Transverse colon (tissue), 4 donors: ENCODE results near the gene SFTPB. TPM values are rescaled to one million over a fixed set of nuclear protein-coding genes. Genes with fewer than 3 reads are reported as not detected.

Experiments used
- DNase-seq: peaks from one replicate; pipeline ENCODE4 v3.0.0-alpha.2; 2019
- H3K27ac ChIP-seq, 4 donors: fragments of 200-600 bp; sonication (generic); 2 replicates each; pipeline ENCODE4 v1.5.1; 2016 to 2018; ENCODE audit warnings: inconsistent platforms in 4 of 4
- H3K27me3 ChIP-seq: fragments of 200-600 bp; sonication (generic); 2 replicates; pipeline ENCODE4 v1.5.1; 2017; ENCODE audit warnings: inconsistent platforms
- H3K36me3 ChIP-seq, 4 donors: fragments of 200-600 bp; sonication (generic); 2 replicates each; pipeline ENCODE4 v1.5.1; 2017 to 2019; ENCODE audit warnings: inconsistent platforms in 4 of 4
- H3K4me1 ChIP-seq, 4 donors: fragments of 200-600 bp; sonication (generic); 2 replicates each; pipeline ENCODE4 v1.5.1; 2017 to 2020; ENCODE audit warnings: inconsistent platforms in 4 of 4
- H3K4me3 ChIP-seq, 4 donors: fragments of 200-600 bp; sonication (generic); 1 replicate in 1 of 4; 2 replicates in 3 of 4; pipeline versions ENCODE4 v1.5.1 to v1.6.1; 2017 to 2019; ENCODE audit warnings: inconsistent platforms in 4 of 4
- H3K9me3 ChIP-seq, 2 donors: fragments of 200-600 bp; sonication (generic); 2 replicates each; pipeline ENCODE4 v1.5.1; 2017 to 2019; ENCODE audit warnings: inconsistent platforms in 2 of 2
- EP300 ChIP-seq: sonication (generic); formaldehyde crosslinking; IDR thresholded peaks from one replicate; pipeline ENCODE4 v1.6.1; 2017; ENCODE audit warnings: antibody characterized with exemption, low read depth
- POLR2A ChIP-seq: fragments of 450-650 bp; IDR thresholded peaks from one replicate; pipeline ENCODE4 v1.6.1; 2016; ENCODE audit warnings: antibody characterized with exemption, mild to moderate bottlenecking, moderate library complexity
- POLR2AphosphoS5 ChIP-seq, 3 donors: sonication (generic); formaldehyde crosslinking; IDR thresholded peaks; one replicate each; pipeline ENCODE4 v1.6.1; 2016; ENCODE audit warnings: antibody characterized with exemption in 3 of 3
- WGBS, 2 donors: methylation state at CpG; one replicate each; pipeline ENCODE4 v1.1.5; 2018; ENCODE audit warnings: low coverage in 1 of 2; 5-methylcytosine and 5-hydroxymethylcytosine counted together
- in situ Hi-C, 4 donors: fragments of 200-750 bp; cut with MboI; loops; one replicate each; pipeline versions ENCODE4 v1.15.0 to v1.15.1; 2017; ENCODE audit warnings: low sequenced_read_pairs in 3 of 4, low pct_ligation_motif_present in 1 of 4, low pct_unique_long_range_greater_than_20kb in 1 of 4
- intact Hi-C: fragments of 100-400 bp; cut with DNase I; formaldehyde crosslinking; loops from one replicate; pipeline ENCODE4 v1.15.1; 2023; ENCODE audit warnings: low total_unique reads
- total RNA-seq, 4 donors: library from RNA; depleted of rRNA; stranded (reverse); fragments of >200 nt; gene quantifications; one replicate each; pipeline ENCODE4 v1.1.0, GENCODE V29; 2016
- TF ChIP-seq, protein P1 (sequence below), 5 experiments: fragments of 200-600 bp in 3 of 5; fragments of 450-650 bp in 2 of 5; sonication (generic) in 3 of 5; IDR thresholded peaks; 1 replicate in 2 of 5; 2 replicates in 3 of 5; pipeline ENCODE4 v1.5.1; 2016 to 2017; ENCODE audit warnings: antibody characterized with exemption in 5 of 5, inconsistent platforms in 3 of 5, mild to moderate bottlenecking in 2 of 5, moderate library complexity in 1 of 5

SFTPB gene
- total RNA-seq, 4 donors from 2014 or later = not detected

DNA sequence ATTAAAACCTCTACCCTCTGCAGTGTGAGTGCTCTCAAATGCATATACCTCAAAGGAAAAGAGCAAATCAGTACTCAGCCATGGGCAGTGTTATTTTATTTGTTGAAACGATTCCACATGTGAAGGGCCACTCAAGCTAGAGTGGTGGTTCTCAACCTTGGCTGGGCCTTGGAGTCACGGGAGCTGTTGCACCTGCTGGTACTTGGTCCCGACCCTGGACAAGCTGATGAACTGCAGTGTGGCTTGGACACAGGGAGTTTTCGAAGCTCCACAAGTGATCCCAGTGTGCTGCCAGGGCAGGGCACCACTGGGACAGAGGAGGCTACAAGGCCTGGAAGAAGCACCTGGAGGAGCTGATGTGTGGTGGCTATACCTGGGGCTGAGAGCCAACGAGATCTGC lies 45.8 kb upstream of the SFTPB start:
- Histone ChIP-seq H3K36me3 (no peaks in the 10 kb centered on the region), H3K9me3 (no peaks in the 10 kb centered on the region), H3K27me3 (no peaks in the 10 kb centered on the region), H3K4me1 (peaks cover 0 to 32% (median 11%) of the 10 kb centered on the region in 4 donors), H3K4me3 (no peak overlapping the region), H3K27ac (peak overlapping the region in 2 of 4 donors; percentile 19 to 41)
- DNase-seq = no peak
- 76% methylated on average over 5 of the region's 5 CpGs; no CpG with 5 or more reads in 1 of the 2 donors for WGBS, 2 donors
- TF ChIP-seq POLR2A (no peak), EP300 (no peak), POLR2AphosphoS5 (IDR thresholded peaks at IDR 0.05) (no peak)
- TF ChIP-seq, protein P1, sequence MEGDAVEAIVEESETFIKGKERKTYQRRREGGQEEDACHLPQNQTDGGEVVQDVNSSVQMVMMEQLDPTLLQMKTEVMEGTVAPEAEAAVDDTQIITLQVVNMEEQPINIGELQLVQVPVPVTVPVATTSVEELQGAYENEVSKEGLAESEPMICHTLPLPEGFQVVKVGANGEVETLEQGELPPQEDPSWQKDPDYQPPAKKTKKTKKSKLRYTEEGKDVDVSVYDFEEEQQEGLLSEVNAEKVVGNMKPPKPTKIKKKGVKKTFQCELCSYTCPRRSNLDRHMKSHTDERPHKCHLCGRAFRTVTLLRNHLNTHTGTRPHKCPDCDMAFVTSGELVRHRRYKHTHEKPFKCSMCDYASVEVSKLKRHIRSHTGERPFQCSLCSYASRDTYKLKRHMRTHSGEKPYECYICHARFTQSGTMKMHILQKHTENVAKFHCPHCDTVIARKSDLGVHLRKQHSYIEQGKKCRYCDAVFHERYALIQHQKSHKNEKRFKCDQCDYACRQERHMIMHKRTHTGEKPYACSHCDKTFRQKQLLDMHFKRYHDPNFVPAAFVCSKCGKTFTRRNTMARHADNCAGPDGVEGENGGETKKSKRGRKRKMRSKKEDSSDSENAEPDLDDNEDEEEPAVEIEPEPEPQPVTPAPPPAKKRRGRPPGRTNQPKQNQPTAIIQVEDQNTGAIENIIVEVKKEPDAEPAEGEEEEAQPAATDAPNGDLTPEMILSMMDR (IDR thresholded peaks at IDR 0.05) = no peak
- intact Hi-C loops (loop anchor here (10.0 kb wide), 1 partner anchor 69 kb away; no protein-coding TSS in a partner anchor), in situ Hi-C loops (no loop called here)

DNA sequence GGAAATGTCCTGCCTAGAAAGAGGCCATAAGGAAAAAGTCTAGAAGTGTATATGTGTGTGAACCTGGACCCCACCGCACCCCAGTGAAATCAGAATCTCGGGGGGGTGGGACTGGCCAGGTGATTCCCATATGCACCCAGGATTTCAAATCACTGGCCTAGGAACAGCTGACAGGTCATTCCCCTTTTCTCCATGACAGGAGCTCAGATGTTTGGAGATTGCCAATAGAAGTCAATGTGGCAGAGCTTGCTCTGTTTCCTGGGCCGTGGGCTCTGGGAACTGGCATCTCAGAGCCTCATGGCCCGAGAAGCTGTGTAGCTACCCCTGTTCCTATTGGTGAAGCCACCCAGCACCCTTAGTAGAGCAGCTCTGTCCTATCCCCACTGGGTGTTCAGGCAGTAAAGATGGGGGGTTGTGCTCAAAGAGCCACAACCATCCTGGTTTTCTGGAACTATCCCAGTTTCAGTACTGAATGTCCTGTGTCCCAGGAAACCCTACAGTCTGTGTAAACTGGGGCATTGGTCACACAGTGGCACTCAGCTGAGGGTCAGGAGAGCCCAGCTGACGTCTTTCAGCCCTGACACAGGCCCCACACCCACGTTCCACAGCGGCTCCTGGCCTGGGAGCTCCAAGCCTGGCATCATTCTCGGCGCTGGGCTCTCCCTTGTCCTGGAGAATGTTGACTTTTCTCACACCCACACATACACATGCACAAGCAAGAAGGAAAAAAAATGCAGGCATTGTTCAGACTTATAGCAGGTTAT lies 45.0 kb upstream of the SFTPB start:
- peak; percentile 13 for TF ChIP-seq EP300
- TF ChIP-seq, protein P1 (IDR thresholded peaks at IDR 0.05) = no peak
- TF ChIP-seq POLR2A = no peak
- TF ChIP-seq POLR2AphosphoS5 (IDR thresholded peaks at IDR 0.05) = peak in 1 of 3 donors; percentile 27
- intact Hi-C loops = loop anchor here (10.0 kb wide), 1 partner anchor 68 kb away; no protein-coding TSS in a partner anchor
- no peak overlapping the region for H3K4me3 ChIP-seq
- DNase-seq = peak; percentile 54
- H3K27me3 ChIP-seq = no peaks in the 10 kb centered on the region
- in situ Hi-C loops = no loop called here
- H3K4me1 ChIP-seq = peaks cover 0 to 39% (median 11%) of the 10 kb centered on the region in 4 donors
- peak overlapping the region; percentile 19 to 63 (median 45) for H3K27ac ChIP-seq
- WGBS, 2 donors = 65 to 80% methylated on average over 2 to 9 of the region's 9 CpGs
- H3K36me3 ChIP-seq = no peaks in the 10 kb centered on the region
- H3K9me3 ChIP-seq = no peaks in the 10 kb centered on the region

DNA sequence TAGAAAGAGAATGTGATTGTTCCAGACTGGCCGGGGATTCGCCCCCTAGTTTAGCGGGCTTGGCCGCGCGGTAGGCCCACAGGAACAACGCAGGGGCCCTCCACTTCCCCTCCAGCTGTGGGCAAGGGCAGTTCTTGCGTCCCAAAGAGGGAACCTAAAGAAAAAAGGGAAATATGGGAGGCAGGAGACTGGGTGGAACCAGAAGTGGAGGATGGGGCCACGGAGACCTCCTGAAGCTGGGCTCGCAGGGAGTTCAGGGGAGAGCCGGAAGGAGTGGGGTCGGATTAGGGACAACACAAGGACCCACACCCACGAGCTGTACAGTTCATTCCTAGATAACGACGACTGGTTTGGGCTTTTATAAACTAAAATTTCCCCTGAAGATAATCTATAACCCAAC lies 44.3 kb upstream of the SFTPB start:
- intact Hi-C loops = loop anchor here (10.0 kb wide), 1 partner anchor 68 kb away; no protein-coding TSS in a partner anchor
- in situ Hi-C loops = no loop called here
- WGBS, 2 donors = 60 to 71% methylated on average over 3 to 15 of the region's 15 CpGs

DNA sequence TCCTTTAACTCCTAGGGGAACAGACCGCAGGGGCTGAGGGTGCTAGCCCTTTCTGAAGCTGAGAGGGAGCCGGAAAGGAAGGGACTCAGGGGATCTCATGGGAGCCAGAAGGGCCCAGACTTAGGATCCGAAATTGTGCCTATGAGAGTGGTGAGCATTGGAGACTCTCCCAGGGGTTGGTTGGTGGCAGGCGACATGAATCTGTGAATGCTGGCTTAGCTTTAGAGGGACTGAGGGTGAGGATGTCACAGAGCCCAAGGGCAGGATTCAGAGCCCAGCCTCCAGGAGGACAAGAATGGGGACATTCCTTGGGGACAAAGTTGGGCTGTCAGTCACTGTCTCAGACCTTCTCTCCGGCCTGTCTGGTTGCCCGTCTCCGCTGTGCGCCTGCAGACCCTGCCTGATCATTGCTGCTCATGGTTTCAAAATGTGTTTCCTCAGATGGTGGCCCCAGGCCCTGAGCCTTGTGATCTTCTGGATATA lies 43.6 kb upstream of the SFTPB start:
- Histone ChIP-seq H3K4me3 (no peak overlapping the region), H3K27me3 (no peaks in the 10 kb centered on the region), H3K9me3 (no peaks in the 10 kb centered on the region), H3K4me1 (peaks cover 0 to 51% (median 15%) of the 10 kb centered on the region in 4 donors), H3K36me3 (no peaks in the 10 kb centered on the region), H3K27ac (peak overlapping the region; percentile 62 to 73 (median 63))
- TF ChIP-seq EP300 (no peak), POLR2AphosphoS5 (IDR thresholded peaks at IDR 0.05) (no peak), POLR2A (no peak)
- TF ChIP-seq, protein P1 (IDR thresholded peaks at IDR 0.05) = no peak
- 85 to 86% methylated on average over 1 to 8 of the region's 8 CpGs for WGBS, 2 donors
- DNase-seq = no peak
- intact Hi-C loops (loop anchor here (10.0 kb wide), 1 partner anchor 67 kb away; no protein-coding TSS in a partner anchor), in situ Hi-C loops (no loop called here)

More for the DNA sequence above, 44.3 kb upstream of the SFTPB start:
- Histone ChIP-seq H3K4me1 (peaks cover 0 to 46% (median 12%) of the 10 kb centered on the region in 4 donors), H3K36me3 (no peaks in the 10 kb centered on the region), H3K27ac (peak overlapping the region; percentile 19 to 63 (median 45)), H3K4me3 (no peak overlapping the region), H3K9me3 (no peaks in the 10 kb centered on the region), H3K27me3 (no peaks in the 10 kb centered on the region)
- TF ChIP-seq POLR2AphosphoS5 (IDR thresholded peaks at IDR 0.05) (no peak), POLR2A (no peak), EP300 (no peak)
- TF ChIP-seq, protein P1 (IDR thresholded peaks at IDR 0.05) = no peak
- DNase-seq = no peak
